SK-N-SH (cell line): ENCODE measurements around the gene MBNL2. TPM values are rescaled to one million over a fixed set of nuclear protein-coding genes. Genes with fewer than 3 reads are reported as not detected.

Source experiments
- CTCF ChIA-PET: fragments of 300-600, 350-600 bp; formaldehyde crosslinking; extraction: SDS; loops from one replicate; lab custom pipeline; 2021; lab: Yijun Ruan, JAX
- POLR2A ChIA-PET: fragments of 350-600 bp; sonication (Branson Sonifier 250); formaldehyde crosslinking; extraction: SDS; loops from one replicate; lab custom pipeline; 2020; ENCODE audit warnings: antibody characterized with exemption, inconsistent platforms; lab: Yijun Ruan, JAX
- DNase-seq: peaks from one replicate; pipeline ENCODE4 v3.0.0; 2012
- H2AFZ ChIP-seq: fragments of 200-600 bp; sonication (generic); 2 replicates; pipeline ENCODE4 v1.8.1; 2016; ENCODE audit warnings: antibody characterized with exemption, mild to moderate bottlenecking, low read depth
- H3F3A ChIP-seq: fragments of 200-600 bp; sonication (generic); replicated peaks from 2 replicates; pipeline ENCODE3; 2016; ENCODE audit warnings: antibody characterized with exemption, mild to moderate bottlenecking; ENCODE audit not compliant: insufficient read depth
- H3K27ac ChIP-seq, 2 experiments: fragments of 200-500 bp in 1 of 2; fragments of 200-600 bp in 1 of 2; sonication (Bioruptor generic) in 1 of 2; sonication (generic), shearing (Covaris generic) in 1 of 2; 2 replicates each; pipeline versions ENCODE4 v1.5.1 to v1.6.1; 2014 to 2016; ENCODE audit warnings: low read depth in 2 of 2, inconsistent platforms in 1 of 2, low read length in 1 of 2, mild to moderate bottlenecking in 1 of 2, mixed read lengths in 1 of 2
- H3K27me3 ChIP-seq: fragments of 200-600 bp; sonication (generic), shearing (Covaris generic); 2 replicates; pipeline ENCODE4 v1.6.1; 2016; ENCODE audit warnings: mixed run types; ENCODE audit not compliant: insufficient read depth
- H3K36me3 ChIP-seq, 2 experiments: fragments of 200-500 bp in 1 of 2; fragments of 200-600 bp in 1 of 2; sonication (Bioruptor generic) in 1 of 2; sonication (generic) in 1 of 2; replicated peaks in 1 of 2; 2 replicates each; pipeline versions ENCODE3 to v1.5.1; 2014 to 2016; ENCODE audit warnings: low read length in 1 of 2, mild to moderate bottlenecking in 1 of 2; ENCODE audit not compliant: insufficient read depth in 2 of 2, control insufficient read depth in 1 of 2
- H3K4me1 ChIP-seq, 2 experiments: fragments of 200-500 bp in 1 of 2; fragments of 200-600 bp in 1 of 2; sonication (Bioruptor generic) in 1 of 2; sonication (generic), shearing (Covaris generic) in 1 of 2; 2 replicates each; pipeline versions ENCODE4 v1.5.1 to v1.6.1; 2014 to 2016; ENCODE audit warnings: low read depth in 1 of 2, low read length in 1 of 2, mixed run types in 1 of 2; ENCODE audit not compliant: insufficient read depth in 2 of 2, control insufficient read depth in 1 of 2
- H3K4me2 ChIP-seq: fragments of 200-600 bp; sonication (generic), shearing (Covaris generic); 2 replicates; pipeline ENCODE4 v1.6.1; 2017; ENCODE audit warnings: mixed run types
- H3K4me3 ChIP-seq, 2 experiments: fragments of 200-500 bp in 1 of 2; fragments of 200-600 bp in 1 of 2; sonication (Bioruptor generic) in 1 of 2; sonication (generic), shearing (Covaris generic) in 1 of 2; 2 replicates each; pipeline versions ENCODE4 v1.5.1 to v1.8.1; 2014 to 2016; ENCODE audit warnings: low read depth in 2 of 2, inconsistent platforms in 1 of 2, low read length in 1 of 2, mild to moderate bottlenecking in 1 of 2, mixed read lengths in 1 of 2, moderate library complexity in 1 of 2
- H3K79me2 ChIP-seq: fragments of 200-600 bp; sonication (generic); 2 replicates; pipeline ENCODE4 v1.8.1; 2017; ENCODE audit warnings: mild to moderate bottlenecking; ENCODE audit not compliant: insufficient read depth
- H3K9ac ChIP-seq: fragments of 200-600 bp; sonication (generic); 2 replicates; pipeline ENCODE4 v1.6.1; 2017; ENCODE audit warnings: mixed run types
- H3K9me2 ChIP-seq: fragments of 200-600 bp; sonication (generic); 2 replicates; pipeline ENCODE4 v1.6.1; 2017; ENCODE audit warnings: mixed run types
- H3K9me3 ChIP-seq: fragments of 200-600 bp; sonication (generic); 2 replicates; pipeline ENCODE4 v1.6.1; 2017; ENCODE audit warnings: mixed run types, mild to moderate bottlenecking, moderate library complexity
- H4K20me1 ChIP-seq: fragments of 200-600 bp; sonication (generic); 2 replicates; pipeline ENCODE4 v1.6.1; 2017; ENCODE audit warnings: mild to moderate bottlenecking, mixed run types; ENCODE audit not compliant: insufficient read depth
- FOSL2 ChIP-seq: IDR thresholded peaks from 2 replicates; pipeline ENCODE4 v1.4.0; 2012; ENCODE audit warnings: low read depth, mild to moderate bottlenecking, moderate library complexity, borderline replicate concordance
- GABPA ChIP-seq: IDR thresholded peaks from 2 replicates; pipeline ENCODE4 v1.4.0; 2012; ENCODE audit warnings: low read depth, mild to moderate bottlenecking
- JUND ChIP-seq: IDR thresholded peaks from 2 replicates; pipeline ENCODE4 v1.4.0; 2012
- NFIC ChIP-seq: IDR thresholded peaks from 2 replicates; pipeline ENCODE4 v1.4.0; 2012; ENCODE audit warnings: borderline replicate concordance
- SMC3 ChIP-seq: IDR thresholded peaks from 2 replicates; pipeline ENCODE4 v1.6.1; 2012; ENCODE audit warnings: low read depth, low read length, improper control_type of control experiment
- TCF12 ChIP-seq: IDR thresholded peaks from 2 replicates; pipeline ENCODE4 v1.4.0; 2012
- TEAD4 ChIP-seq: IDR thresholded peaks from 2 replicates; pipeline ENCODE4 v1.4.0; 2012; ENCODE audit warnings: mild to moderate bottlenecking, borderline replicate concordance; ENCODE audit not compliant: insufficient read depth
- WGBS: methylation state at CpG from one replicate; pipeline ENCODE4 v1.1.6; 2017; ENCODE audit warnings: low lambda C conversion rate; 5-methylcytosine and 5-hydroxymethylcytosine counted together
- polyA plus RNA-seq, 3 experiments: library from polyadenylated mRNA; depleted of rRNA; stranded (reverse); fragments of >200 nt; gene quantifications; 2 replicates each; pipeline ENCODE4 v1.2.3, GENCODE V29; 2012
- TF ChIP-seq, protein P1 (sequence below): IDR thresholded peaks from 2 replicates; pipeline ENCODE4 v1.4.0; 2012; ENCODE audit warnings: low read depth
- TF ChIP-seq, protein P2 (sequence below): IDR thresholded peaks from 2 replicates; pipeline ENCODE4 v1.6.1; 2012; ENCODE audit warnings: mild to moderate bottlenecking, low read depth, low read length, moderate library complexity

MBNL2 gene
- polyA plus RNA-seq, 1 of the 3 experiments (the other 2 are of a cell fraction) = 24.5 TPM

- Histone ChIP-seq H3F3A (peaks cover 67% of the 10 kb centered on the region), H2AFZ (no peak overlapping the region), H3K9me3 (no peaks in the 10 kb centered on the region), H3K9ac (no peak overlapping the region), H4K20me1 (0 out of 2 replicates have a peak, but pooled peaks cover 9% of the 10 kb centered on the region), H3K27ac (peak overlapping the region; percentile 43 to 98; a peak in 3 of 4 replicates), H3K4me1 (peaks cover 7 to 61% of the 10 kb centered on the region in 2 experiments), H3K36me3 (peaks cover 29 to 65% of the 10 kb centered on the region in 2 experiments), H3K27me3 (no peaks in the 10 kb centered on the region), H3K4me3 (no peak overlapping the region), H3K79me2 (peaks cover 100% of the 10 kb centered on the region), H3K9me2 (no peaks in the 10 kb centered on the region), H3K4me2 (peak overlapping the region; percentile 18; the same call in 1 of the 2 replicates)
- ChIA-PET POLR2A (interaction anchor here (0.8 kb wide), 1 partner anchor 29 kb away, joined by 3 read pairs; no protein-coding TSS in a partner anchor), CTCF (interaction anchor here (1.0 to 1.2 kb wide), 2 partner anchors 18 to 63 kb away, joined by 3 read pairs; no protein-coding TSS in a partner anchor)
- no peak for DNase-seq
- no peak for TF ChIP-seq JUND
- TF ChIP-seq SMC3 = no peak
- TF ChIP-seq, protein P1, sequence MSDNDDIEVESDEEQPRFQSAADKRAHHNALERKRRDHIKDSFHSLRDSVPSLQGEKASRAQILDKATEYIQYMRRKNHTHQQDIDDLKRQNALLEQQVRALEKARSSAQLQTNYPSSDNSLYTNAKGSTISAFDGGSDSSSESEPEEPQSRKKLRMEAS = no peak
- TF ChIP-seq, all 33 proteins: peak for 0
Observed at GRCh38 chr13:97281028-97281427, 58.9 kb downstream of the MBNL2 start.

DNA sequence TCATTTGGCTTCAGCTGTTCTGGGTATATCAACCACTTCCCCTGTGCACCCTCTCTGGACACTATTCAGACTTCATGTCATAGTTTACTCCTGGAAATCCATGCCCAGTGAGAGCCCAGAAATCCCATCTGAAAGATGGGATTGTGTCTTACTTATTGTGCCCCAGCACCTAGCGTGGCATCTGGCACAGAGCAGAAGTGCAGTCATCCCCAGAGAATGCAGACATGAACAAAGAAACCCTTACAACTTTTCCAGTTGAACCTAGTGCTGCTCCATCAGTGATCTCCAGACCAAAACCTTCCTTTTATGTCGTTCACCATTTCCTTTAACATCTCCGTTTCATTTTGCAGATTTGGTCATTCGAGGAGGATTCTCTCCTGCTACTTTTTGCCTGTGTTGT, 60.6 kb downstream of the MBNL2 start:
- no peak for DNase-seq
- POLR2A ChIA-PET = no interaction called here

More for the DNA sequence above, 60.6 kb downstream of the MBNL2 start:
- peaks cover 17 to 51% of the 10 kb centered on the region in 2 experiments for H3K36me3 ChIP-seq
- TF ChIP-seq NFIC = peak; percentile 18; the same call in 1 of the 2 replicates
- TF ChIP-seq, protein P2, sequence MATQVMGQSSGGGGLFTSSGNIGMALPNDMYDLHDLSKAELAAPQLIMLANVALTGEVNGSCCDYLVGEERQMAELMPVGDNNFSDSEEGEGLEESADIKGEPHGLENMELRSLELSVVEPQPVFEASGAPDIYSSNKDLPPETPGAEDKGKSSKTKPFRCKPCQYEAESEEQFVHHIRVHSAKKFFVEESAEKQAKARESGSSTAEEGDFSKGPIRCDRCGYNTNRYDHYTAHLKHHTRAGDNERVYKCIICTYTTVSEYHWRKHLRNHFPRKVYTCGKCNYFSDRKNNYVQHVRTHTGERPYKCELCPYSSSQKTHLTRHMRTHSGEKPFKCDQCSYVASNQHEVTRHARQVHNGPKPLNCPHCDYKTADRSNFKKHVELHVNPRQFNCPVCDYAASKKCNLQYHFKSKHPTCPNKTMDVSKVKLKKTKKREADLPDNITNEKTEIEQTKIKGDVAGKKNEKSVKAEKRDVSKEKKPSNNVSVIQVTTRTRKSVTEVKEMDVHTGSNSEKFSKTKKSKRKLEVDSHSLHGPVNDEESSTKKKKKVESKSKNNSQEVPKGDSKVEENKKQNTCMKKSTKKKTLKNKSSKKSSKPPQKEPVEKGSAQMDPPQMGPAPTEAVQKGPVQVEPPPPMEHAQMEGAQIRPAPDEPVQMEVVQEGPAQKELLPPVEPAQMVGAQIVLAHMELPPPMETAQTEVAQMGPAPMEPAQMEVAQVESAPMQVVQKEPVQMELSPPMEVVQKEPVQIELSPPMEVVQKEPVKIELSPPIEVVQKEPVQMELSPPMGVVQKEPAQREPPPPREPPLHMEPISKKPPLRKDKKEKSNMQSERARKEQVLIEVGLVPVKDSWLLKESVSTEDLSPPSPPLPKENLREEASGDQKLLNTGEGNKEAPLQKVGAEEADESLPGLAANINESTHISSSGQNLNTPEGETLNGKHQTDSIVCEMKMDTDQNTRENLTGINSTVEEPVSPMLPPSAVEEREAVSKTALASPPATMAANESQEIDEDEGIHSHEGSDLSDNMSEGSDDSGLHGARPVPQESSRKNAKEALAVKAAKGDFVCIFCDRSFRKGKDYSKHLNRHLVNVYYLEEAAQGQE = no peak
- TF ChIP-seq TEAD4 = peak; percentile 43; the same call in 1 of the 2 replicates
- TF ChIP-seq JUND = 0 out of 2 replicates have a peak, but pooled peaks have one; percentile 8
- TF ChIP-seq TCF12 = peak; percentile 68
- no peak for TF ChIP-seq GABPA
- TF ChIP-seq FOSL2 = no peak; the same call in 1 of the 2 replicates
- H2AFZ ChIP-seq = no peak overlapping the region
- peak overlapping the region in 1 of 2 experiments; percentile 67; a peak in 2 of 4 replicates for H3K27ac ChIP-seq
- no peaks in the 10 kb centered on the region for H3K9me2 ChIP-seq
- H3K9ac ChIP-seq = peak overlapping the region; percentile 49
- H4K20me1 ChIP-seq = 0 out of 2 replicates have a peak, but pooled peaks cover 9% of the 10 kb centered on the region
- no peaks in the 10 kb centered on the region for H3K27me3 ChIP-seq
- H3K4me3 ChIP-seq = no peak overlapping the region; a peak in 1 of 4 replicates
- peaks cover 100% of the 10 kb centered on the region for H3K79me2 ChIP-seq
- H3K9me3 ChIP-seq = no peaks in the 10 kb centered on the region
- peaks cover 7 to 48% of the 10 kb centered on the region in 2 experiments for H3K4me1 ChIP-seq
- peaks cover 50% of the 10 kb centered on the region for H3F3A ChIP-seq
- CTCF ChIA-PET = no interaction called here
- peak overlapping the region; percentile 63 for H3K4me2 ChIP-seq
- WGBS = 39% methylated on average over 4 of the region's 4 CpGs
